ENCODE measurements around the gene MEGF9. TPM values are rescaled to one million over a fixed set of nuclear protein-coding genes. Genes with fewer than 3 reads are reported as not detected.

Gene MEGF9
- total RNA-seq, 4 donors from 2014 or later = 17.3 to 36.4 (median 27.2) TPM

GRCh38 chr9:120707170-120707569, 7.1 kb downstream of the MEGF9 start:
- no peak for TF ChIP-seq CTCF (IDR thresholded peaks at IDR 0.05)
- DNase-seq (ENCODE audit: low spot score) (no peak), ATAC-seq (ENCODE audit: low FRiP score) (no peak)

- no peak for TF ChIP-seq CTCF (IDR thresholded peaks at IDR 0.05)
- DNase-seq (ENCODE audit: low spot score) (no peak), ATAC-seq (ENCODE audit: low FRiP score) (no peak)
These were observed 9.1 kb downstream of the MEGF9 start for GRCh38 chr9:120705174-120705573.

DNA sequence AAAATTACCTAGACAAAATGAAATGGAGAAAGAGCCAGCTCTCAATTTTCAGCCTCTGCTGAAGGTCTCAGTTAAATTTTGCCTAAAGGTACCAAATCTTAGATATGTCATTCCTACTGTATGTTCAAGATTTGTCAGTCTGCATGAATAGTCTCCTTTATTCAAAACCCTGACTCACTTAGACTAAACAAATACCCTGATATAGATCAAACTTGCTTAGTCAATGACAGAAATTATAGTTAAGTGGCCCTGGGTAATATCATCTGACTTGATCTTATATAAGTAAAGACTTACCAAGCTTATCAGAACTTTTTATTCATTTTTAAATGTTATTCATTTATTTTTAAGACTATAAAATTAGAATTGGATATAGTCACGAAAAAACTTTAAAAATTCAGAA, 12.2 kb downstream of the MEGF9 start:
- no peak for TF ChIP-seq CTCF (IDR thresholded peaks at IDR 0.05)
- DNase-seq (ENCODE audit: low spot score) = no peak
- no peak for ATAC-seq (ENCODE audit: low FRiP score)

DNA sequence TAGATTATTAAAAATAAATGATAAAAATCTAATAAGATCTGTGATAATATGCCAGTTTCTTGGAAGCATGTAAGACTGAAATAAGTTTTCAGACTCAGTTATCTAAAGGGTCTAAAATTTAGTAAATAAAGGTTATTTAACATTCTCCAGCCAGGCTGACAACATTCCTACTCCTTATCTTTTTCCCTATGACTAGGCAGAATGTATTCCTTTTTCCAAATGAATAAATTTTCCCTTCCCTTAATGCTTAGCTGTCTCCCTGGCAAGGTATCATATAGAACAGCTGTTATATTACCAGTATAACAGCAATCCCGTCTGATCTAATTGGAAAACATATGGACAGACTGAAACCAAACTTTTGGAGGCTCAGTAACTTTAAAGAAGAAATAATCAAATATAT, 13.0 kb downstream of the MEGF9 start:
- ATAC-seq (ENCODE audit: low FRiP score) (no peak), DNase-seq (ENCODE audit: low spot score) (no peak)
- no peak for TF ChIP-seq CTCF (IDR thresholded peaks at IDR 0.05)

- DNase-seq (ENCODE audit: low spot score) (no peak), ATAC-seq (ENCODE audit: low FRiP score) (no peak)
- TF ChIP-seq CTCF (IDR thresholded peaks at IDR 0.05) = no peak
These were observed 15.5 kb downstream of the MEGF9 start for GRCh38 chr9:120698766-120699165.

DNA sequence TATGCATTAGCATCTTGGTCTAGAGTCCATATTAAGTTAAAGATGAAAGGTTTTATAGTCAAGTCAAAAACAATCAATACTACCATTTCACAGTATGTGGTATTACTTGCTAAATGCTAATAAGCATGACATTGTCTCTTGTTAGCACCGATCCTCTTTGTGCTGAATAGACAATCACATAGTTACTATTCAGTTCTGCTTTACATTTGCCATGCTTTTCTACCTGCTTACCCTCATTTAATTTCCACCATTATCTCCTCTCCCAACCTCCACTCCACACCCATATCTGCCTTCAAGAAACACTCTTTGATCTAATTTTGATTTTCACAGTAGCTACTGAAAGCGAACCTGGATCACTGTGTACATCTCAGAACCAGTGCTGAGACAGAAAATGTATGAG, 16.8 kb downstream of the MEGF9 start:
- ATAC-seq (ENCODE audit: low FRiP score) (no peak), DNase-seq (ENCODE audit: low spot score) (no peak)
- TF ChIP-seq CTCF (IDR thresholded peaks at IDR 0.05) = no peak

DNA sequence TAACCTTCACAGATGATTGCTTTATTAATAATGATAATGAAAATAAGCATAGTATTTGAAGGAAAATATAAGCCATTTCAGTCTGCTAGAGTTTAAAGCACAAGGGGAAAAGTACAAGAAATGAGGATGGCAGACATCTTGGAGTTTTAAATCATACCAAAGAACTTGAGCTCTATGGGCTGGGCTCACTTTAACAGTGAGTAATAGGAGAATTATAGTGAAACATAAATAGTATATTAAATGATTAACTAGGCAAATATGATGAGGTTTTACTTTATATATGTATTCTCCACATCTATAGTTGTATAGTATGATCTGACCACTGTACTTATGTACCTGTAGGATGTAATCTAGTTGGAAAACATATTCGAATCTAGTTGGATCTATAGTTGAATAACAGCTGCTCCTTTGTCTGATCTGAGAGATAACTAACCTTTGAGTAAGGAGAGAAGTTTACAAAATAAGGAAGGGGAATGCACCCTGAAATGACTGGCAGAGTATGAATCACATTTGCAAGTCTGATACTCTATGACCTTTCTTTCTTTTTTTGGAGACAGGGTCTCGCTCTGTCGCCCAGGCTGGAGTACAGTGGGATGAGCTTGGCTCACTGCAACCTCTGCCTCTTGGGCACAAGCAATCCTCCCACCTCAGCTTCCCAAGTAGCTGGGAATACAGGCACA, 17.6 kb downstream of the MEGF9 start:
- DNase-seq (ENCODE audit: low spot score) (no peak), ATAC-seq (ENCODE audit: low FRiP score) (no peak)
- TF ChIP-seq CTCF (IDR thresholded peaks at IDR 0.05) = no peak
